ENCODE data around the gene QPRT.

GRCh38 chr16:29717113-29717512 lies 38.1 kb downstream of the QPRT start:
- TF ChIP-seq CTCF (IDR thresholded peaks at IDR 0.05) (no peak), EZH2 (IDR thresholded peaks at IDR 0.05) (no peak), EZH2phosphoT487 (IDR thresholded peaks at IDR 0.05) (no peak)
